Measurements from ENCODE around the gene METTL2B.
"Not testable (repeated sequence)": the region's sequence is repeated elsewhere in the genome, so short reads cannot be mapped to it uniquely, and the experiment has no call there.

GRCh38 chr7:128529191-128529590 lies 52.6 kb downstream of the METTL2B start:
- TF ChIP-seq POLR2A, TAF1 (IDR thresholded peaks at IDR 0.05; ENCODE audit: low read depth, low read length): not testable (repeated sequence)

Data from GM12891 (cell line).